Uterus (tissue), 4 donors: ENCODE measurements around the gene CCNL1. TPM values are rescaled to one million over a fixed set of nuclear protein-coding genes. Genes with fewer than 3 reads are reported as not detected.

ENCODE experiments used
- DNase-seq, 2 donors: peaks; one replicate each; pipeline ENCODE4 v3.0.0-alpha.2; 2019 to 2020
- H3K27ac ChIP-seq, 2 donors: fragments of 200-600 bp; sonication (generic); 1 replicate in 1 of 2; 2 replicates in 1 of 2; pipeline ENCODE4 v1.5.1; 2016 to 2018
- H3K27me3 ChIP-seq, 2 donors: fragments of 200-600 bp; sonication (generic); one replicate each; pipeline ENCODE4 v1.5.1; 2018 to 2019; ENCODE audit warnings: control low read depth in 1 of 2
- H3K36me3 ChIP-seq, 2 donors: fragments of 200-600 bp; sonication (generic); one replicate each; pipeline ENCODE4 v1.5.1; 2019; ENCODE audit warnings: control low read depth in 1 of 2
- H3K4me1 ChIP-seq, 2 donors: fragments of 200-600 bp; sonication (generic); one replicate each; pipeline ENCODE4 v1.5.1; 2018 to 2019; ENCODE audit warnings: control low read depth in 1 of 2
- H3K4me3 ChIP-seq, 2 donors: fragments of 200-600 bp; sonication (generic); 1 replicate in 1 of 2; 2 replicates in 1 of 2; pipeline ENCODE4 v1.5.1; 2018 to 2019; ENCODE audit warnings: mild to moderate bottlenecking in 1 of 2
- H3K9me3 ChIP-seq, 2 donors: fragments of 200-600 bp; sonication (generic); one replicate each; pipeline ENCODE4 v1.5.1; 2019; ENCODE audit warnings: control low read depth in 1 of 2
- POLR2A ChIP-seq, 2 donors: fragments of 450-650 bp; IDR thresholded peaks; one replicate each; pipeline ENCODE4 v1.6.1; 2016; ENCODE audit warnings: antibody characterized with exemption in 2 of 2, mild to moderate bottlenecking in 1 of 2, moderate library complexity in 1 of 2
- intact Hi-C: fragments of 100-400 bp; cut with DNase I; formaldehyde crosslinking; loops from one replicate; pipeline ENCODE4 v1.15.1; 2023; ENCODE audit warnings: low total_unique reads
- total RNA-seq, 4 donors: library from RNA; depleted of rRNA in 3 of 4; stranded (reverse); fragments of >200 nt in 3 of 4; gene quantifications; one replicate each; pipeline versions ENCODE4 v1.1.0 to v1.2.4, GENCODE V29; 2014 to 2023
- TF ChIP-seq, protein P1 (sequence below), 4 experiments: fragments of 200-600 bp in 2 of 4; fragments of 450-650 bp in 2 of 4; sonication (generic) in 2 of 4; IDR thresholded peaks; one replicate each; pipeline ENCODE4 v1.5.1; 2016 to 2019; ENCODE audit warnings: antibody characterized with exemption in 4 of 4, mild to moderate bottlenecking in 2 of 4, moderate library complexity in 1 of 4
- donor health status: DM: yes; HTN: yes; CAD: no.

The CCNL1 gene
- total RNA-seq, 4 donors from 2014 or later: 100 to 252 (median 155) TPM

DNA sequence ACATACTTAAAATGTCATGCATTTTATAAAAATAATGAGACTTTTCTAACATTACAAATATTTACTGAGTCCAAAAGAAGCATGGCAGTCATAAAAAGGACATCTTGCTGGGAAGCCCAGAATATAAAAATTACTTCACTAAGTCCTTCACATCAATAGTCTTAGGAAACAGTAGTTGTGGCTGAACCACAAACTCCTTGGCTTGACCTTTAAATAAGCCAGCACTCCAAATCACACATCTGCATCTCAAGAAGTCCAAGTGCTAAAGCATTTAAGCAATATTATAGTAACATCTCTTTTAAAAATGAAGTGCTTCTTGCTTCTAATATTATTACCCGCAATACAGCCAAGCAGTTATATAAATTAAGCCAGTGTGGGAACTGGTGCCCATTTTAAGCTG, 8.8 kb downstream of the CCNL1 start:
- TF ChIP-seq, protein P1, sequence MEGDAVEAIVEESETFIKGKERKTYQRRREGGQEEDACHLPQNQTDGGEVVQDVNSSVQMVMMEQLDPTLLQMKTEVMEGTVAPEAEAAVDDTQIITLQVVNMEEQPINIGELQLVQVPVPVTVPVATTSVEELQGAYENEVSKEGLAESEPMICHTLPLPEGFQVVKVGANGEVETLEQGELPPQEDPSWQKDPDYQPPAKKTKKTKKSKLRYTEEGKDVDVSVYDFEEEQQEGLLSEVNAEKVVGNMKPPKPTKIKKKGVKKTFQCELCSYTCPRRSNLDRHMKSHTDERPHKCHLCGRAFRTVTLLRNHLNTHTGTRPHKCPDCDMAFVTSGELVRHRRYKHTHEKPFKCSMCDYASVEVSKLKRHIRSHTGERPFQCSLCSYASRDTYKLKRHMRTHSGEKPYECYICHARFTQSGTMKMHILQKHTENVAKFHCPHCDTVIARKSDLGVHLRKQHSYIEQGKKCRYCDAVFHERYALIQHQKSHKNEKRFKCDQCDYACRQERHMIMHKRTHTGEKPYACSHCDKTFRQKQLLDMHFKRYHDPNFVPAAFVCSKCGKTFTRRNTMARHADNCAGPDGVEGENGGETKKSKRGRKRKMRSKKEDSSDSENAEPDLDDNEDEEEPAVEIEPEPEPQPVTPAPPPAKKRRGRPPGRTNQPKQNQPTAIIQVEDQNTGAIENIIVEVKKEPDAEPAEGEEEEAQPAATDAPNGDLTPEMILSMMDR (IDR thresholded peaks at IDR 0.05): no peak
- TF ChIP-seq POLR2A (IDR thresholded peaks at IDR 0.05): no peak
- Histone ChIP-seq H3K9me3 (no peaks in the 10 kb centered on the region), H3K27me3 (no peaks in the 10 kb centered on the region), H3K27ac (no peak overlapping the region), H3K4me1 (peaks cover 0 to 12% of the 10 kb centered on the region in 2 donors), H3K36me3 (peaks cover 0 to 4% of the 10 kb centered on the region in 2 donors), H3K4me3 (no peak overlapping the region)
- DNase-seq: no peak
- intact Hi-C loops: no loop called here

DNA sequence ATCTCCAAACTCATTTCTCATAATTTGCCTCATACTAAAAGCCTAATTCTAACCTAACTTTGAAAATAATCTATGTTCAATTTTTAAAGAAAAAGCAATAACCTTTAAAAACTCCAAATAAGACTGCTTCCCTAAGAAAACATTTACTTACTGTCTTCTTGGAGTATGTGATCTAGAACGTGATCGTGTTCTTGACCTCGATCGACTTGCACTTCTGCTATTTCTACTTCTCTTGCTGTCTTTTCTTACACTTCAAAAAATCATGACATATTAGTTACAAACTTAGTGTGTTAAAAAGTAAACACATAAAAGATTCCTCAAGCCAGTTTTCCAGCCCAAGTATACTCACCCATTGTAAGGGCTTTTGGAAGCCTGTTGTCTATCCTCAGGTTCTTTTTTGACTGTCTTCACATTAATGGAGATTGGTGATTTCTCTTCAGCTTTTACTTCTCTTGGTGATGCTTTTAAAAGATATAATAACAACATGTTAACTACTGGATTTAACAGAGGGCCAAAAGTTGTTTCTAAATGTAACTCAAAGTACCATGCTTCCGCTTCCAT, 10.7 kb downstream of the CCNL1 start:
- no peaks in the 10 kb centered on the region for H3K9me3 ChIP-seq
- H3K36me3 ChIP-seq: peaks cover 0 to 4% of the 10 kb centered on the region in 2 donors
- TF ChIP-seq, protein P1 (IDR thresholded peaks at IDR 0.05): no peak
- TF ChIP-seq POLR2A (IDR thresholded peaks at IDR 0.05): no peak
- no peak overlapping the region for H3K4me3 ChIP-seq
- no peaks in the 10 kb centered on the region for H3K27me3 ChIP-seq
- no peak overlapping the region for H3K27ac ChIP-seq
- DNase-seq: no peak
- no peaks in the 10 kb centered on the region for H3K4me1 ChIP-seq
- intact Hi-C loops: no loop called here

DNA sequence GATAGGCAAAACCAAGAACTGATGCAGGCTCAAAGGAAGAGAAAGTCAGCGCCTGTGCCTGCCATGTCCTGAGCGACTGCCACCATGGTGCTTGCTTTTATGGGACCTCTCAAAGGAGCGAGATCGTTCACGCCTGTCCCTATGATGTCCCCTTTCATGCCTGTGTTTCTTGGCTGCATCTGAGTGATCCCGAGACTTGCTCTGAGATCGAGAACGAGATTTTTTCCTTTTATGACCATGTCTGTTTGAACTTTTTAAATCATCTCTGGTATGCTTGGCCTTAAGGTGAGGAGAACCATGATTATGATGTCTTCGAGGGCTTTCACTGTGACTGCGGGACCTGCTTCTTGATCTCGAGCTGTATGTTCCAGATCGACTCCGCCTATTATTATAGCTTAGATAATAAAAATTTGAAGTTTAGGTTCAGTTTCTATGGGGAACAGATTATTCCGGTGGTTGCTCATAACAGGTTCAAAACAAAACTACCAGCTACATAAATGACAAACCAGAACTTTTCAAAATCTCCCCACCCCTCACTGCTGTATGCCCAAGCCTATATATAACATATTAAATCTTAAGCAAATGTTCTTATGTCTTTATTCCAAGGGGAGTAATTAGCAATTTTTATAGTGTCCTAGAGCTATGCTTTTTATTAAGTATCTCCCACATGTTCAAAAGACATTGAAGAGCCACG, 11.6 kb downstream of the CCNL1 start:
- H3K4me3 ChIP-seq: no peak overlapping the region
- TF ChIP-seq, protein P1 (IDR thresholded peaks at IDR 0.05): no peak
- no peak for TF ChIP-seq POLR2A (IDR thresholded peaks at IDR 0.05)
- no peak overlapping the region for H3K27ac ChIP-seq
- H3K9me3 ChIP-seq: no peaks in the 10 kb centered on the region
- H3K36me3 ChIP-seq: peaks cover 0 to 4% of the 10 kb centered on the region in 2 donors
- no peaks in the 10 kb centered on the region for H3K27me3 ChIP-seq
- intact Hi-C loops: no loop called here
- H3K4me1 ChIP-seq: no peaks in the 10 kb centered on the region
- DNase-seq: no peak

DNA sequence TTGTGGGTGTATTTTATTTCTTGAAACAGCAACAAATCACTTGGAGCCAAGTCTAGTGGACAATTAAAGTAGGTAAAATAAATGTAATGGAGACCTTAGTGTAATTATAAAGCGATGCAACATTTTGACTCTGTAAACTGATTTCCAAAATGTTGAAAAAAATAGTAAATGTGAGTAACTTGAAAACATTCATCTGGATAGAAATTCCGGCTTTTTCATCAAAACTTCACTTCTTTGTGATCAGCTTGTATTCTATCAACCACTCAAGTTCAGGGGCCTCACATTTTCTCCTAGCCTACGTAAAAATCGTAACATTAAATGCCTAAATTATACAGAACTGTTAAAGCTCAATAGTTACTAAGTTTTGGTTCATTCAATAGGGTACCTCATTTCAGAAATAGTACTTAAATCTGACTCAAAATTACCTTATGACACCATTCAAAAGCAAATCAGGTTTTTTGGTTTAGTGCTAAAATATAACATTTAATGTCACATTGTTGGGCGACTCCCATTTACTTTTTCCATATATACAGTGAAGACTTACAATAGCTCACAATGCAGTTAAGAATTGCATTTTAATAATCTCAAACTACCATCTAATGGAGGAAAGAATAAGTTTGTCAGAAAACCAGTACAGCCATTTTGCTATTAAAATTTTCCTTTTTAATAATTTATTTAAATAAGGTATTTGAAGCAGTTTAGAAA, 12.7 kb downstream of the CCNL1 start:
- peaks cover 0 to 4% of the 10 kb centered on the region in 2 donors for H3K36me3 ChIP-seq

More for the DNA sequence above, 12.7 kb downstream of the CCNL1 start:
- Histone ChIP-seq H3K27ac (no peak overlapping the region), H3K4me1 (no peaks in the 10 kb centered on the region), H3K9me3 (no peaks in the 10 kb centered on the region), H3K4me3 (no peak overlapping the region), H3K27me3 (no peaks in the 10 kb centered on the region)
- DNase-seq: no peak
- intact Hi-C loops: no loop called here
- no peak for TF ChIP-seq POLR2A (IDR thresholded peaks at IDR 0.05)
- TF ChIP-seq, protein P1 (IDR thresholded peaks at IDR 0.05): no peak
